Measurements from ENCODE around the gene NKIRAS1.

GRCh38 chr3:23888617-23889228 is 28.1 kb downstream of the NKIRAS1 start:
- TF ChIP-seq ESRRG (CRISPR knock-in tag; IDR thresholded peaks at IDR 0.05) (no peak), TCF4 (CRISPR knock-in tag; IDR thresholded peaks at IDR 0.05; ENCODE audit: borderline replicate concordance) (no peak), ZFP3 (CRISPR knock-in tag; IDR thresholded peaks at IDR 0.05) (no peak), ISL1 (CRISPR knock-in tag; IDR thresholded peaks at IDR 0.05) (no peak), POU6F1 (CRISPR knock-in tag; IDR thresholded peaks at IDR 0.05; ENCODE audit: borderline replicate concordance, low read depth) (no peak), ZNF70 (CRISPR knock-in tag; IDR thresholded peaks at IDR 0.05) (no peak), SNAI2 (CRISPR knock-in tag; IDR thresholded peaks at IDR 0.05) (no peak)

All from SK-N-SH treated with all-trans-retinoic acid at 6 μM for 48 hours (cell line).